ENCODE data around the gene RYR2. TPM values are rescaled to one million over a fixed set of nuclear protein-coding genes. Genes with fewer than 3 reads are reported as not detected.

Gene RYR2
- total RNA-seq, 4 donors from 2014 or later = 1.2 to 7.0 (median 2.5) TPM

GRCh38 chr1:237287876-237288521 is 246.0 kb downstream of the RYR2 start:
- Histone ChIP-seq H3K36me3 (no peaks in the 10 kb centered on the region), H3K4me3 (no peak overlapping the region), H3K27ac (no peak overlapping the region), H3K9me3 (no peaks in the 10 kb centered on the region), H3K27me3 (no peaks in the 10 kb centered on the region), H3K4me1 (no peaks in the 10 kb centered on the region)
- WGBS, 2 donors (ENCODE audit: low coverage in 1 of 2) = 67 to 75% methylated on average over 2 to 6 of the region's 6 CpGs
- no peak for TF ChIP-seq POLR2A (IDR thresholded peaks at IDR 0.05)
- TF ChIP-seq, protein P1, sequence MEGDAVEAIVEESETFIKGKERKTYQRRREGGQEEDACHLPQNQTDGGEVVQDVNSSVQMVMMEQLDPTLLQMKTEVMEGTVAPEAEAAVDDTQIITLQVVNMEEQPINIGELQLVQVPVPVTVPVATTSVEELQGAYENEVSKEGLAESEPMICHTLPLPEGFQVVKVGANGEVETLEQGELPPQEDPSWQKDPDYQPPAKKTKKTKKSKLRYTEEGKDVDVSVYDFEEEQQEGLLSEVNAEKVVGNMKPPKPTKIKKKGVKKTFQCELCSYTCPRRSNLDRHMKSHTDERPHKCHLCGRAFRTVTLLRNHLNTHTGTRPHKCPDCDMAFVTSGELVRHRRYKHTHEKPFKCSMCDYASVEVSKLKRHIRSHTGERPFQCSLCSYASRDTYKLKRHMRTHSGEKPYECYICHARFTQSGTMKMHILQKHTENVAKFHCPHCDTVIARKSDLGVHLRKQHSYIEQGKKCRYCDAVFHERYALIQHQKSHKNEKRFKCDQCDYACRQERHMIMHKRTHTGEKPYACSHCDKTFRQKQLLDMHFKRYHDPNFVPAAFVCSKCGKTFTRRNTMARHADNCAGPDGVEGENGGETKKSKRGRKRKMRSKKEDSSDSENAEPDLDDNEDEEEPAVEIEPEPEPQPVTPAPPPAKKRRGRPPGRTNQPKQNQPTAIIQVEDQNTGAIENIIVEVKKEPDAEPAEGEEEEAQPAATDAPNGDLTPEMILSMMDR (IDR thresholded peaks at IDR 0.05) = no peak
- TF ChIP-seq EP300 (IDR thresholded peaks at IDR 0.05; ENCODE audit: low read depth) = no peak
- no peak for TF ChIP-seq POLR2AphosphoS5 (IDR thresholded peaks at IDR 0.05)
- in situ Hi-C loops (cut with MboI; ENCODE audit: low pct_ligation_motif_present in 1 of 4, low pct_unique_long_range_greater_than_20kb in 1 of 4, low sequenced_read_pairs in 3 of 4) = no loop called here
- no peak for DNase-seq
- intact Hi-C loops (cut with DNase I; ENCODE audit: low total_unique reads) = no loop called here

GRCh38 chr1:237293804-237294203 is 251.8 kb downstream of the RYR2 start:
- WGBS, 2 donors (ENCODE audit: low coverage in 1 of 2) = 74 to 79% methylated on average over 2 of the region's 2 CpGs
- TF ChIP-seq POLR2A (IDR thresholded peaks at IDR 0.05) (no peak), POLR2AphosphoS5 (IDR thresholded peaks at IDR 0.05) (no peak), EP300 (IDR thresholded peaks at IDR 0.05; ENCODE audit: low read depth) (no peak)
- TF ChIP-seq, protein P1 (IDR thresholded peaks at IDR 0.05) = no peak

GRCh38 chr1:237296861-237297260 is 254.9 kb downstream of the RYR2 start:
- intact Hi-C loops (cut with DNase I; ENCODE audit: low total_unique reads) = no loop called here
- WGBS, 2 donors (ENCODE audit: low coverage in 1 of 2) = 65 to 73% methylated on average over 4 of the region's 4 CpGs
- no peak for DNase-seq
- H3K36me3 ChIP-seq = no peaks in the 10 kb centered on the region
- H3K27ac ChIP-seq = no peak overlapping the region
- H3K4me1 ChIP-seq = no peaks in the 10 kb centered on the region
- H3K27me3 ChIP-seq = no peaks in the 10 kb centered on the region
- no peak for TF ChIP-seq POLR2A (IDR thresholded peaks at IDR 0.05)
- TF ChIP-seq, protein P1 (IDR thresholded peaks at IDR 0.05) = no peak
- no peak for TF ChIP-seq POLR2AphosphoS5 (IDR thresholded peaks at IDR 0.05)
- TF ChIP-seq EP300 (IDR thresholded peaks at IDR 0.05; ENCODE audit: low read depth) = no peak
- H3K4me3 ChIP-seq = no peak overlapping the region
- H3K9me3 ChIP-seq = no peaks in the 10 kb centered on the region
- in situ Hi-C loops (cut with MboI; ENCODE audit: low pct_ligation_motif_present in 1 of 4, low pct_unique_long_range_greater_than_20kb in 1 of 4, low sequenced_read_pairs in 3 of 4) = no loop called here

More at GRCh38 chr1:237293804-237294203, 251.8 kb downstream of the RYR2 start:
- no peak overlapping the region for H3K4me3 ChIP-seq
- H3K9me3 ChIP-seq = no peaks in the 10 kb centered on the region
- H3K36me3 ChIP-seq = no peaks in the 10 kb centered on the region
- H3K27me3 ChIP-seq = no peaks in the 10 kb centered on the region
- in situ Hi-C loops (cut with MboI; ENCODE audit: low pct_ligation_motif_present in 1 of 4, low pct_unique_long_range_greater_than_20kb in 1 of 4, low sequenced_read_pairs in 3 of 4) = no loop called here
- intact Hi-C loops (cut with DNase I; ENCODE audit: low total_unique reads) = no loop called here
- DNase-seq = no peak
- no peaks in the 10 kb centered on the region for H3K4me1 ChIP-seq
- H3K27ac ChIP-seq = no peak overlapping the region

GRCh38 chr1:237300642-237301041 is 258.7 kb downstream of the RYR2 start:
- TF ChIP-seq, protein P1 (IDR thresholded peaks at IDR 0.05) = no peak
- TF ChIP-seq EP300 (IDR thresholded peaks at IDR 0.05; ENCODE audit: low read depth) (no peak), POLR2A (IDR thresholded peaks at IDR 0.05) (no peak), POLR2AphosphoS5 (IDR thresholded peaks at IDR 0.05) (no peak)
- WGBS, 2 donors (ENCODE audit: low coverage in 1 of 2) = 68 to 81% methylated on average over 4 to 7 of the region's 7 CpGs
- intact Hi-C loops (cut with DNase I; ENCODE audit: low total_unique reads) (no loop called here), in situ Hi-C loops (cut with MboI; ENCODE audit: low pct_ligation_motif_present in 1 of 4, low pct_unique_long_range_greater_than_20kb in 1 of 4, low sequenced_read_pairs in 3 of 4) (no loop called here)
- Histone ChIP-seq H3K9me3 (no peaks in the 10 kb centered on the region), H3K27me3 (no peaks in the 10 kb centered on the region), H3K27ac (no peak overlapping the region), H3K36me3 (no peaks in the 10 kb centered on the region), H3K4me3 (no peak overlapping the region), H3K4me1 (peaks cover 0 to 3% (median 0%) of the 10 kb centered on the region in 4 donors)
- no peak for DNase-seq
